ENCODE results near the gene VAT1. TPM values are rescaled to one million over a fixed set of nuclear protein-coding genes. Genes with fewer than 3 reads are reported as not detected.

VAT1 gene
- total and polyA plus RNA-seq, 10 donors = 20.3 to 144 (median 62.4) TPM

GRCh38 chr17:42992872-42993271 lies 29.3 kb downstream of the VAT1 start:
- H3K36me3 ChIP-seq = peaks cover 3 to 74% (median 59%) of the 10 kb centered on the region in 6 donors
- intact Hi-C loops (cut with DNase I; ENCODE audit: low total_unique reads) = no loop called here

DNA sequence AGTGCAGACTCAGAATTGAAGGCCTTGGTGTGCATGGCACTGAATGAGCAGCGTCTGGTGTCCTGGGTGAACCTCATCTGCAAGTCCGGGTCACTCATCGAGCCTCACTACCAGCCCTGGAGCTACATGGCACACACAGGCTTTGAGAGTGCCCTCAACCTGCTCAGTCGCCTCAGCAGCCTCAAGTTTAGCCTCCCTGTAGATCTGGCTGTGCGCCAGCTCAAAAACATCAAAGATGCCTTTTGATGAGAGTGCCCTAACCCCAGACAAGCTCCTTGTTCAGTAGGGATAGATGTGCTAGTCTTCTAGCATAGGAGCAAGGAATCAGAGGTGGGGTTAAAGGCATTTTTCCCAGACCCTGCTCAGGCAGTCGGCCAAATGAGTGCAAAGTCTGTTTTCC lies 30.7 kb downstream of the VAT1 start:
- intact Hi-C loops (cut with DNase I; ENCODE audit: low total_unique reads) = no loop called here
- Histone ChIP-seq H3K36me3 (peaks cover 3 to 88% (median 73%) of the 10 kb centered on the region in 6 donors), H3K4me1 (peaks cover 0 to 29% (median 8%) of the 10 kb centered on the region in 6 donors), H3K4me3 (no peak overlapping the region), H3K9me3 (no peaks in the 10 kb centered on the region), H3K27me3 (replicated peaks in 1 of 7) (no peaks in the 10 kb centered on the region), H3K27ac (no peak overlapping the region)
- WGBS, 5 donors = 89 to 98% (median 95%) methylated on average over 6 of the region's 6 CpGs
- no peak for DNase-seq
- TF ChIP-seq POLR2A (IDR thresholded peaks at IDR 0.05) (no peak), POLR2AphosphoS5 (IDR thresholded peaks at IDR 0.05) (no peak)
- TF ChIP-seq, protein P1, sequence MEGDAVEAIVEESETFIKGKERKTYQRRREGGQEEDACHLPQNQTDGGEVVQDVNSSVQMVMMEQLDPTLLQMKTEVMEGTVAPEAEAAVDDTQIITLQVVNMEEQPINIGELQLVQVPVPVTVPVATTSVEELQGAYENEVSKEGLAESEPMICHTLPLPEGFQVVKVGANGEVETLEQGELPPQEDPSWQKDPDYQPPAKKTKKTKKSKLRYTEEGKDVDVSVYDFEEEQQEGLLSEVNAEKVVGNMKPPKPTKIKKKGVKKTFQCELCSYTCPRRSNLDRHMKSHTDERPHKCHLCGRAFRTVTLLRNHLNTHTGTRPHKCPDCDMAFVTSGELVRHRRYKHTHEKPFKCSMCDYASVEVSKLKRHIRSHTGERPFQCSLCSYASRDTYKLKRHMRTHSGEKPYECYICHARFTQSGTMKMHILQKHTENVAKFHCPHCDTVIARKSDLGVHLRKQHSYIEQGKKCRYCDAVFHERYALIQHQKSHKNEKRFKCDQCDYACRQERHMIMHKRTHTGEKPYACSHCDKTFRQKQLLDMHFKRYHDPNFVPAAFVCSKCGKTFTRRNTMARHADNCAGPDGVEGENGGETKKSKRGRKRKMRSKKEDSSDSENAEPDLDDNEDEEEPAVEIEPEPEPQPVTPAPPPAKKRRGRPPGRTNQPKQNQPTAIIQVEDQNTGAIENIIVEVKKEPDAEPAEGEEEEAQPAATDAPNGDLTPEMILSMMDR (IDR thresholded peaks at IDR 0.05 in 8 of 11, conservative IDR thresholded peaks at IDR 0.05 in 3 of 11) = no peak

More at GRCh38 chr17:42992872-42993271, 29.3 kb downstream of the VAT1 start:
- H3K27me3 ChIP-seq (replicated peaks in 1 of 7) = no peaks in the 10 kb centered on the region
- no peak overlapping the region for H3K27ac ChIP-seq
- no peak overlapping the region for H3K4me3 ChIP-seq
- peaks cover 0 to 25% (median 8%) of the 10 kb centered on the region in 6 donors for H3K4me1 ChIP-seq
- DNase-seq = no peak
- no peak for TF ChIP-seq POLR2AphosphoS5 (IDR thresholded peaks at IDR 0.05)
- TF ChIP-seq POLR2A (IDR thresholded peaks at IDR 0.05) = no peak
- TF ChIP-seq, protein P1 (IDR thresholded peaks at IDR 0.05 in 8 of 11, conservative IDR thresholded peaks at IDR 0.05 in 3 of 11) = no peak
- H3K9me3 ChIP-seq = no peaks in the 10 kb centered on the region
- WGBS, 5 donors = 89 to 93% (median 92%) methylated on average over 5 of the region's 5 CpGs

- no peaks in the 10 kb centered on the region for H3K27me3 ChIP-seq (replicated peaks in 1 of 7)
- no peaks in the 10 kb centered on the region for H3K9me3 ChIP-seq
- TF ChIP-seq, protein P1 (IDR thresholded peaks at IDR 0.05 in 8 of 11, conservative IDR thresholded peaks at IDR 0.05 in 3 of 11) = no peak
- TF ChIP-seq POLR2A (IDR thresholded peaks at IDR 0.05) = no peak
- peaks cover 3 to 98% (median 75%) of the 10 kb centered on the region in 6 donors for H3K36me3 ChIP-seq
- H3K4me1 ChIP-seq = peaks cover 0 to 44% (median 21%) of the 10 kb centered on the region in 6 donors
- H3K4me3 ChIP-seq = no peak overlapping the region
- intact Hi-C loops (cut with DNase I; ENCODE audit: low total_unique reads) = no loop called here
- 80 to 88% (median 82%) methylated on average over 6 of the region's 6 CpGs for WGBS, 5 donors
- peak overlapping the region in 1 of 8 donors; percentile 28 for H3K27ac ChIP-seq
- no peak for DNase-seq
Measured at GRCh38 chr17:42989726-42990652, 32.2 kb downstream of the VAT1 start.

DNA sequence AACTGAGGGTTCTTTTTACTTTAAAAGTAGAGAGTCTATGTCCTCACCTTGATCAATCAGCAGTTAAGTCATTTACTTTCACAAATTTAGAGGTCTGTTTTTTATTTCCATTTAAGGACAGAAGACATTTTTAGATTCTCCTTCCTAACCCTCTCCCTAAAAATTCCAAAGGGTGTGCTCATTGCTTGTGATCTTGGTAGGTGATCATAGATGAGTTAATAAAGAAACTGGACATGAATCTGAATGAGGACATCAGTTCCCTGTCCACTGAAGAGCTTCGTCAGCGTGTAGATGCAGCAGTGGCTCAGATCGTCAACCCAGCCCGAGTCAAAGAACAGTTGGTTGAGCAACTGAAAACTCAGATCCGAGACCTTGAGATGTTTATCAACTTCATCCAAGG lies 33.0 kb downstream of the VAT1 start:
- no peaks in the 10 kb centered on the region for H3K9me3 ChIP-seq
- TF ChIP-seq POLR2AphosphoS5 (IDR thresholded peaks at IDR 0.05) (no peak), POLR2A (IDR thresholded peaks at IDR 0.05) (no peak)
- TF ChIP-seq, protein P1 (IDR thresholded peaks at IDR 0.05 in 8 of 11, conservative IDR thresholded peaks at IDR 0.05 in 3 of 11) = no peak
- intact Hi-C loops (cut with DNase I; ENCODE audit: low total_unique reads) = no loop called here
- no peak overlapping the region for H3K27ac ChIP-seq
- no peak overlapping the region for H3K4me3 ChIP-seq
- H3K36me3 ChIP-seq = peaks cover 3 to 94% (median 75%) of the 10 kb centered on the region in 6 donors
- no peaks in the 10 kb centered on the region for H3K27me3 ChIP-seq (replicated peaks in 1 of 7)
- 89 to 96% (median 94%) methylated on average over 5 of the region's 5 CpGs for WGBS, 5 donors
- DNase-seq = no peak
- peaks cover 0 to 52% (median 29%) of the 10 kb centered on the region in 6 donors for H3K4me1 ChIP-seq
